OCI-M2 (cell line): ENCODE data around the gene ZDHHC19.

Source experiments
- DNase-seq: peaks from one replicate; lab custom pipeline; 2025; ENCODE audit not compliant: unreplicated experiment; lab: John Stamatoyannopoulos, UW

ZDHHC19 gene

DNA sequence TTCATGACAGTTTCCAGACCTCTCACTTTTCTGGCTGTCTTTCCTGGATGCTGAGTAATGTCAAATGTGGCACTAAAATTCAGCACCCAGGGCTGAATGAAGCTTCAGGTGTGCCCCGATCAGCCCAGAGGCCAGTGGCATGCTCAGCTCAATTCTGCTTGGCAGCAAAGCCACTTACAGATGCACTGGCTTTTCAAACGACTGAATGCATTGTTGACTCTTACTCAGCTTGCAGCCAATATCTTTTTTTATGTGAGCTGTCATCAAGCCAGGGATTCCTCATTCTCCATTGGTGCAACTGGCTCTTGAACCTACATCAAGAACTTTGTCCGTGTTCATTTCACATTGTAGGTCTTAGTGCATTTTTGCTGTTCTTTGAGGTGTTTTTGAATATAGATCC, 60.7 kb downstream of the ZDHHC19 start:
- no peak for DNase-seq

DNA sequence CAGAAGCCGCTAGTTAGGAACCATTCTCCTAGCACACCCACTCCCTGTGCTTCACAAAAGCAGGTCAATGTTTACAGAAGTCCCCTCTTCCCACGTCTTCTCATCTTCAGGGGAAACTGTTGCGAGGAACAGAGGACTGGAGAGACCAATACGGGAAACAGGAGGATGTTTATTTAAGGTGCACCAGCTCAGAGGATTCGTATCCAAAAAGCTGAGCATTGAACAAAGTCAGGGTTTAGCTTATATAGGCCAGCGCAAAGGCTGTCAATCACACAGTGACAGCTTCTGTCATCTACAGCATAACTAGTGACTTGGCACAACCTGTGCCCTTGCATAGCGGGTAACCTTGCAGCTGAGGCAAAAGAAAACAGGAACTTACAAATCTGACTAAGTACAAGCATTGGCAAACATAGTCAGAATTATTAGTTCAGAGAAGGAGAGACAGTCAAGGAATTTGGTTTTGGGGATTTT, 61.3 kb downstream of the ZDHHC19 start:
- no peak for DNase-seq

DNA sequence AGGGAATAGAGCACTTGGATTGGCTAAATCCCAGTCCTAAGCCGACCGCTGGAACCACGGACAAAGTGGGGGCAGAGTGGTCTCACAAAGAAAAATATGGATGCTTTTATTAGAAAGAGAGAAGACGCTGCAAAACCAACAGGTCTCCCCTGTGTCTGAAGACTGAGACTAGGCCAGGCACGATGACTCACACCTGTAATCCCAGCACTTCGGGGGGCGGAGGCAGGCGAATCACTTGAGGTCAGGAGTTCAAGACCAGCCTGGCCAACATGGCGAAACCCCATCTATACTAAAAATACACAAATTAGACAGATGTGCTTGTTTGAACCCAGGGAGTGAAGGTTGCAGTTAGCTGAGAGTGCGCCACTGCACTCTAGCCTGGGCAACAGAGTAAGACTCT, 61.8 kb downstream of the ZDHHC19 start:
- DNase-seq: no peak
